IMR-90 (cell line): ENCODE measurements around the gene SGPL1. TPM values are rescaled to one million over a fixed set of nuclear protein-coding genes. Genes with fewer than 3 reads are reported as not detected.

Experiments
- ATAC-seq: fragments of 200-7000 bp; cut with Tn5 transposase; 2 replicates; pipeline ENCODE4 v1.9.1; 2020; ENCODE audit warnings: low read depth, mild to moderate bottlenecking, moderate library complexity
- BruUV-seq: library from RNA; stranded (reverse); fragments of 400-500 nt; replicated peaks from 2 replicates; lab custom pipeline; 2021; lab: Mats Ljungman, UMichigan
- CTCF ChIA-PET: fragments of 300-600 bp; formaldehyde crosslinking; extraction: SDS; loops from one replicate; lab custom pipeline; 2021; ENCODE audit warnings: antibody characterized with exemption; lab: Yijun Ruan, JAX
- POLR2A ChIA-PET: fragments of 300-600 bp; sonication (Branson Sonifier 250); formaldehyde crosslinking; loops from one replicate; lab custom pipeline; 2022; ENCODE audit warnings: antibody characterized with exemption; ENCODE audit not compliant: unreplicated experiment; lab: Charles Lee
- DNase-seq: peaks from one replicate; pipeline ENCODE4 v3.0.0; 2013
- H2AFZ ChIP-seq: replicated peaks from 2 replicates; pipeline ENCODE3; 2013; ENCODE audit warnings: low read length, mild to moderate bottlenecking; ENCODE audit not compliant: poor library complexity
- H2AK5ac ChIP-seq: 2 replicates; pipeline ENCODE4 v1.6.1; 2013; ENCODE audit warnings: low read depth, low read length, inconsistent platforms
- H2AK9ac ChIP-seq: replicated peaks from 2 replicates; pipeline ENCODE3; 2013; ENCODE audit warnings: mild to moderate bottlenecking, low read depth, low read length, moderate library complexity; ENCODE audit not compliant: poor library complexity
- H2BK120ac ChIP-seq: 2 replicates; pipeline ENCODE4 v1.6.1; 2013; ENCODE audit warnings: low read depth, low read length, inconsistent platforms
- H2BK15ac ChIP-seq: 3 replicates; pipeline ENCODE4 v1.6.1; 2013; ENCODE audit warnings: low read depth, low read length, inconsistent platforms
- H2BK20ac ChIP-seq: 2 replicates; pipeline ENCODE4 v1.6.1; 2013; ENCODE audit warnings: low read depth, mild to moderate bottlenecking, inconsistent platforms, low read length, moderate library complexity
- H2BK5ac ChIP-seq: 2 replicates; pipeline ENCODE4 v1.6.1; 2013; ENCODE audit warnings: mild to moderate bottlenecking, low read depth, low read length, inconsistent platforms; ENCODE audit not compliant: poor library complexity, severe bottlenecking
- H3K14ac ChIP-seq: replicated peaks from 2 replicates; pipeline ENCODE4 v1.6.1; 2013; ENCODE audit warnings: low read depth, low read length, inconsistent platforms
- H3K18ac ChIP-seq: 2 replicates; pipeline ENCODE4 v1.6.1; 2013; ENCODE audit warnings: low read depth, low read length, control low read depth
- H3K23ac ChIP-seq: 2 replicates; pipeline ENCODE4 v1.6.1; 2013; ENCODE audit warnings: low read depth, low read length, inconsistent platforms
- H3K27ac ChIP-seq: 2 replicates; pipeline ENCODE4 v1.5.1; 2013; ENCODE audit warnings: mild to moderate bottlenecking, control low read depth, low read length; ENCODE audit not compliant: insufficient read depth
- H3K27me3 ChIP-seq: 2 replicates; pipeline ENCODE4 v1.6.1; 2013; ENCODE audit warnings: low read length; ENCODE audit not compliant: control insufficient read depth, insufficient read depth
- H3K36me3 ChIP-seq: 2 replicates; pipeline ENCODE4 v1.6.1; 2013; ENCODE audit warnings: low read length, mixed read lengths; ENCODE audit not compliant: control insufficient read depth, insufficient read depth
- H3K4ac ChIP-seq: 2 replicates; pipeline ENCODE4 v1.6.1; 2013; ENCODE audit warnings: low read depth, low read length, inconsistent platforms
- H3K4me1 ChIP-seq: 2 replicates; pipeline ENCODE4 v1.6.1; 2013; ENCODE audit warnings: low read length, mixed read lengths; ENCODE audit not compliant: control insufficient read depth, insufficient read depth
- H3K4me2 ChIP-seq: 2 replicates; pipeline ENCODE4 v1.6.1; 2013; ENCODE audit warnings: low read depth, mild to moderate bottlenecking, control low read depth, low read length, moderate library complexity
- H3K4me3 ChIP-seq: 2 replicates; pipeline ENCODE4 v1.5.1; 2013; ENCODE audit warnings: low read depth, mild to moderate bottlenecking, control low read depth, low read length, moderate library complexity; ENCODE audit not compliant: insufficient read depth
- H3K56ac ChIP-seq: 2 replicates; pipeline ENCODE4 v1.6.1; 2013; ENCODE audit warnings: low read length, inconsistent platforms; ENCODE audit not compliant: insufficient read depth; ENCODE audit errors: extremely low read depth
- H3K79me1 ChIP-seq, 2 experiments: 2 replicates each; pipeline ENCODE4 v1.6.1; 2013; ENCODE audit warnings: low read length in 2 of 2, inconsistent platforms in 1 of 2, low read depth in 1 of 2
- H3K9ac ChIP-seq: 2 replicates; pipeline ENCODE4 v1.6.1; 2013; ENCODE audit warnings: low read depth, low read length, control low read depth
- H3K9me1 ChIP-seq: 2 replicates; pipeline ENCODE4 v1.6.1; 2013; ENCODE audit warnings: low read length, inconsistent platforms; ENCODE audit not compliant: insufficient read depth
- H3K9me3 ChIP-seq: 2 replicates; pipeline ENCODE4 v1.6.1; 2013; ENCODE audit warnings: low read length; ENCODE audit not compliant: control insufficient read depth, insufficient read depth
- H4K20me1 ChIP-seq: 2 replicates; pipeline ENCODE4 v1.6.1; 2013; ENCODE audit warnings: low read length, inconsistent platforms; ENCODE audit not compliant: insufficient read depth
- H4K5ac ChIP-seq: 2 replicates; pipeline ENCODE4 v1.6.1; 2013; ENCODE audit warnings: mild to moderate bottlenecking, low read depth, low read length, control low read depth
- H4K8ac ChIP-seq, 2 experiments: 2 replicates each; pipeline ENCODE4 v1.6.1; 2013; ENCODE audit warnings: low read depth in 2 of 2, low read length in 2 of 2, control low read depth in 1 of 2, inconsistent platforms in 1 of 2
- H4K91ac ChIP-seq: 2 replicates; pipeline ENCODE4 v1.6.1; 2013; ENCODE audit warnings: low read depth, low read length, inconsistent platforms; ENCODE audit not compliant: insufficient read depth
- BHLHE40 ChIP-seq: fragments of 150-350 bp; IDR thresholded peaks from 2 replicates; pipeline ENCODE4 v1.6.1; 2016; ENCODE audit warnings: mild to moderate bottlenecking, low read depth, low read length
- CEBPB ChIP-seq: IDR thresholded peaks from 2 replicates; pipeline ENCODE4 v1.6.1; 2012; ENCODE audit warnings: low read depth, low read length, improper control_type of control experiment
- CHD1 ChIP-seq: IDR thresholded peaks from 2 replicates; pipeline ENCODE4 v1.6.1; 2012; ENCODE audit warnings: low read depth, low read length, improper control_type of control experiment
- CTCF ChIP-seq: conservative IDR thresholded peaks from 2 replicates; pipeline ENCODE4 v1.5.1; 2012; ENCODE audit warnings: mild to moderate bottlenecking, low read depth, low read length, improper control_type of control experiment
- ELK1 ChIP-seq: fragments of 150-350 bp; IDR thresholded peaks from 2 replicates; pipeline ENCODE4 v1.6.1; 2016; ENCODE audit warnings: low read depth, mild to moderate bottlenecking, low read length, moderate library complexity, borderline replicate concordance
- FOS ChIP-seq: fragments of 150-350 bp; IDR thresholded peaks from 2 replicates; pipeline ENCODE4 v1.6.1; 2016; ENCODE audit warnings: low read depth, low read length
- MAFK ChIP-seq: IDR thresholded peaks from 2 replicates; pipeline ENCODE4 v1.6.1; 2012; ENCODE audit warnings: low read depth, low read length, improper control_type of control experiment
- MAZ ChIP-seq: IDR thresholded peaks from 2 replicates; pipeline ENCODE4 v1.6.1; 2012; ENCODE audit warnings: low read depth, mild to moderate bottlenecking, low read length, improper control_type of control experiment, moderate library complexity, borderline replicate concordance
- MXI1 ChIP-seq: IDR thresholded peaks from 2 replicates; pipeline ENCODE4 v1.6.1; 2012; ENCODE audit warnings: low read depth, mild to moderate bottlenecking, low read length, moderate library complexity, borderline replicate concordance
- NFE2L2 ChIP-seq: fragments of 150-350 bp; IDR thresholded peaks from 2 replicates; pipeline ENCODE4 v1.6.1; 2016; ENCODE audit warnings: low read depth, mild to moderate bottlenecking, low read length
- POLR2A ChIP-seq: IDR thresholded peaks from 2 replicates; pipeline ENCODE4 v1.6.1; 2012; ENCODE audit warnings: mild to moderate bottlenecking, low read depth, low read length
- RAD21 ChIP-seq: IDR thresholded peaks from 2 replicates; pipeline ENCODE4 v1.6.1; 2012; ENCODE audit warnings: low read length, improper control_type of control experiment
- RCOR1 ChIP-seq: IDR thresholded peaks from 2 replicates; pipeline ENCODE4 v1.6.1; 2012; ENCODE audit warnings: mild to moderate bottlenecking, low read length, improper control_type of control experiment; ENCODE audit not compliant: insufficient replicate concordance
- RFX5 ChIP-seq: IDR thresholded peaks from 2 replicates; pipeline ENCODE4 v1.8.0; 2012; ENCODE audit warnings: low read depth, mild to moderate bottlenecking, low read length, moderate library complexity
- SMC3 ChIP-seq: fragments of 150-350 bp; IDR thresholded peaks from 2 replicates; pipeline ENCODE4 v1.6.1; 2016; ENCODE audit warnings: low read depth, mild to moderate bottlenecking, antibody characterized with exemption, low read length, moderate library complexity
- USF2 ChIP-seq: fragments of 150-350 bp; IDR thresholded peaks from 2 replicates; pipeline ENCODE4 v1.6.1; 2017; ENCODE audit warnings: mild to moderate bottlenecking, antibody characterized with exemption, low read length, low read depth
- WGBS, 2 experiments: methylation state at CpG; one replicate each; pipeline versions ENCODE4 v1.1.5 to v1.1.7; 2013; ENCODE audit warnings: missing lambda C conversion rate in 2 of 2; ENCODE audit not compliant: insufficient read length in 1 of 2; ENCODE audit errors: extremely low coverage in 2 of 2; 5-methylcytosine and 5-hydroxymethylcytosine counted together
- dilution Hi-C: fragments of 300-500 bp; cut with HindIII; formaldehyde crosslinking; loops from one replicate; pipeline ENCODE4 v1.14.3; 2018; ENCODE audit warnings: low sequenced_read_pairs; ENCODE audit not compliant: unreplicated experiment
- in situ Hi-C: fragments of 300-500 bp; cut with MboI; formaldehyde crosslinking; loops from 3 replicates; pipeline ENCODE4 v1.14.3; 2019; ENCODE audit warnings: low sequenced_read_pairs, inconsistent platforms, mixed read lengths
- intact Hi-C: fragments of 100-400 bp; cut with micrococcal nuclease; formaldehyde crosslinking; loops from 2 replicates; pipeline ENCODE4 v1.10.0; 2022
- polyA plus RNA-seq, 3 experiments: library from polyadenylated mRNA; depleted of rRNA; stranded (reverse); fragments of >200 nt; gene quantifications; 2 replicates each; pipeline ENCODE4 v1.2.3, GENCODE V29; 2012; ENCODE audit warnings: low replicate concordance in 1 of 3
- total RNA-seq: library from RNA; depleted of rRNA; stranded (reverse); fragments of >200 nt; gene quantifications from 2 replicates; pipeline ENCODE4 v1.2.3, GENCODE V29; 2012

SGPL1 gene
- total and polyA plus RNA-seq, 2 of the 4 experiments (the other 2 are of a cell fraction), result 12.2 to 26.7 TPM

GRCh38 chr10:70809726-70810125 is 6.0 kb upstream of the SGPL1 start:
- no peak overlapping the region for H4K5ac ChIP-seq
- no peak for DNase-seq
- intact Hi-C loops, result loop anchor here (10.0 kb wide), 1 partner anchor 405 kb away; the partner anchor contains the start of gene UNC5B

More at GRCh38 chr10:70809726-70810125, 6.0 kb upstream of the SGPL1 start:
- Histone ChIP-seq H2AFZ (no peak overlapping the region), H3K9me3 (no peaks in the 10 kb centered on the region), H3K4ac (no peak overlapping the region), H2BK20ac (no peak overlapping the region), H3K56ac (no peak overlapping the region), H3K27me3 (peaks cover 19% of the 10 kb centered on the region), H4K8ac (no peak overlapping the region), H3K23ac (no peak overlapping the region), H3K27ac (no peak overlapping the region), H3K4me1 (no peaks in the 10 kb centered on the region), H3K14ac (no peak overlapping the region), H3K36me3 (no peaks in the 10 kb centered on the region), H3K4me2 (no peak overlapping the region), H2BK15ac (no peak overlapping the region), H3K9me1 (no peaks in the 10 kb centered on the region), H2BK5ac (no peak overlapping the region), H4K20me1 (no peaks in the 10 kb centered on the region), H2AK5ac (no peak overlapping the region), H2BK120ac (no peak overlapping the region), H3K9ac (no peak overlapping the region), H3K4me3 (no peak overlapping the region), H3K18ac (no peak overlapping the region), H3K79me1 (no peaks in the 10 kb centered on the region), H4K91ac (no peak overlapping the region), H2AK9ac (no peak overlapping the region)
- no peak; the same call in 1 of the 2 replicates for ATAC-seq
- no CpG with 5 or more reads among the region's 2 CpGs for WGBS, 2 experiments
- CTCF ChIA-PET, result no interaction called here
- in situ Hi-C loops, result loop anchor here (5.0 kb wide), 1 partner anchor 73 kb away; no protein-coding TSS in a partner anchor
- BruUV-seq, result no TSS peak
- dilution Hi-C loops, result no loop called here
- POLR2A ChIA-PET, result no interaction called here
- TF ChIP-seq ELK1 (no peak), NFE2L2 (no peak), MAZ (no peak), MXI1 (no peak), MAFK (no peak), CEBPB (no peak), BHLHE40 (no peak), RFX5 (no peak), RAD21 (no peak), RCOR1 (no peak), CHD1 (no peak), USF2 (no peak), FOS (no peak), CTCF (no peak), SMC3 (no peak), POLR2A (no peak)
